HepG2 (cell line): ENCODE data around the gene CCDC88B. TPM values are rescaled to one million over a fixed set of nuclear protein-coding genes. Genes with fewer than 3 reads are reported as not detected.

ENCODE experiments used
- CBX5 ChIP-seq: sonication (generic); formaldehyde crosslinking; IDR thresholded peaks from 2 replicates; pipeline ENCODE4 v1.4.0; 2020; ENCODE audit warnings: missing genetic modification reagents, borderline replicate concordance
- DPF2 ChIP-seq: sonication (generic); formaldehyde crosslinking; IDR thresholded peaks from 2 replicates; pipeline ENCODE4 v1.4.0; 2020; ENCODE audit warnings: mild to moderate bottlenecking, low read depth, missing genetic modification reagents, borderline replicate concordance
- EHMT2 ChIP-seq: fragments of 200-600 bp; sonication (generic); IDR thresholded peaks from 2 replicates; pipeline ENCODE4 v1.7.0; 2017; ENCODE audit warnings: antibody characterized with exemption, low read depth, low read length, borderline replicate concordance
- JUN ChIP-seq: sonication (generic); formaldehyde crosslinking; IDR thresholded peaks from 2 replicates; pipeline ENCODE4 v1.4.0; 2020; ENCODE audit warnings: mild to moderate bottlenecking, missing genetic modification reagents
- SP1 ChIP-seq, 2 experiments: fragments of 450-650 bp in 1 of 2; sonication (generic) in 1 of 2; formaldehyde crosslinking in 1 of 2; IDR thresholded peaks; 2 replicates each; pipeline versions ENCODE4 v1.4.0 to v1.6.1; 2016 to 2020; ENCODE audit warnings: missing genetic modification reagents in 1 of 2
- U2AF1 ChIP-seq: fragments of 200-400 bp; formaldehyde crosslinking; optimal IDR thresholded peaks from 2 replicates; pipeline ENCODE3; 2017; ENCODE audit warnings: mild to moderate bottlenecking, low read depth, low read length
- XRCC5 ChIP-seq: fragments of 200-400 bp; formaldehyde crosslinking; optimal IDR thresholded peaks from 2 replicates; pipeline ENCODE3; 2017; ENCODE audit warnings: mild to moderate bottlenecking, low read length
- ZNF318 ChIP-seq: sonication (generic); formaldehyde crosslinking; IDR thresholded peaks from 2 replicates; pipeline ENCODE4 v1.4.0; 2020; ENCODE audit warnings: mild to moderate bottlenecking, missing genetic modification reagents
- polyA plus RNA-seq, 8 experiments: library from polyadenylated mRNA; depleted of rRNA in 3 of 8; stranded (reverse) in 7 of 8; unstranded in 1 of 8; fragments of >200 nt; fragmentation: Illumina TruSeq in 4 of 8; extraction: Trizol in 4 of 8; gene quantifications; 2 replicates each; pipeline versions ENCODE4 v1.2.1 to v1.2.3, GENCODE V29; 2011 to 2016; ENCODE audit warnings: low read depth in 4 of 8, missing spikeins in 1 of 8, mixed read lengths in 1 of 8; ENCODE audit not compliant: insufficient read depth in 1 of 8
- total RNA-seq, 5 experiments: library from RNA; depleted of rRNA; stranded (reverse); fragments of >200 nt; fragmentation: Illumina TruSeq; extraction: Trizol; gene quantifications; 2 replicates each; pipeline ENCODE4 v1.2.3, GENCODE V29; 2016; ENCODE audit warnings: low read depth in 1 of 5
- TF ChIP-seq, protein P1 (sequence below): sonication (generic); formaldehyde crosslinking; IDR thresholded peaks from 2 replicates; pipeline ENCODE4 v1.5.1; 2020; ENCODE audit warnings: missing genetic modification reagents, mild to moderate bottlenecking, borderline replicate concordance
- TF ChIP-seq, protein P2 (sequence below): sonication (generic); formaldehyde crosslinking; IDR thresholded peaks from 2 replicates; pipeline ENCODE4 v1.8.0; 2022; ENCODE audit warnings: missing genetic modification reagents, mild to moderate bottlenecking, inconsistent platforms, borderline replicate concordance

CCDC88B gene
- total and polyA plus RNA-seq, 2 of the 13 experiments (the other 11 are each of a cell fraction or from before 2014, with no cell fraction given) = 3.6 to 4.8 TPM

DNA sequence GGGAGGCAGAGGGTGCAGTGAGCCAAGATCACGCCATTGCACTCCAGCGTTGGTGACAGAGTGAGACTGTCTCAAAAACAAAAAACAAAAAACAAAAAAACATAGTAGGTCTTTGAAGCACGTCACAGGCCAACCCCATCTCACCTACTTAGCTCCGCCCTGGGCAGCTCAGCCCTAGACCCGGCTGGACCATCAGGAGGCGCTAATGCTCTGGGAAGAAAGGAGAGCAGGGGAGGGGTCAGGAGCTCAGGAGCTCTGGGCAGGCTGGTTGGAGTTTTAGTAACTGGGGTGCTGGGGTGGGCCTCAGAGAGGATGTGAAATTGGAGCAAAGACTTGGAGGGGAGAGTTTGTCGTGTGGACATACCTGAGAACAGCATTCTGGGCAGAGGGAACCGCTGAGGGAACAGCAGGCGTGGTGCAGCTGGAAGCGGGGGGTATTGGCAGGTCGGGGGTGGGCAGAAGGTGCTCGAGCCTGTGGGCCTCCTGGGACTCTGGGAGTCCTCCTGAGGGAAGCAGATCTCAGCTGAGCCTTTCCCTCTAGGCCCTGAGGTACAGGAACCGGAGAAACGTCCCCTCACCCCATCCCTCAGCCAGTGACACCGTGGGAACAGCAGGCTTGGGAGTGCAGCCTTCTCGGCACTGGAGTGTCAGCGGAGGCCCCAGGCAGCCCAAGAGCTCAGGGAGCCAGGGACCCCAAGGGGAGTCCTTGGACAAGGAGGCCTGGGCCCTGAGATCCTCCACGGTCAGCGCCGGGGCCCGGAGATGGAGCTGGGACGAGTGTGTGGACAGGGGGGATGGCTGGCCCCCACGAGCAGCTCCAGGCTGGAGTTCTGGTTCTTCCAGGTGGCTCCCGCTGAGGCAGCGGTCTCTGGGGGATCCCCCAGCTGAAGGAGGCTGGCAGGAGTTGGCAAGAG lies 16.8 kb downstream of the CCDC88B start (continued):
- TF ChIP-seq ZNF318 (CRISPR knock-in tag) = no peak
- no peak for TF ChIP-seq CBX5 (CRISPR knock-in tag)
- no peak for TF ChIP-seq EHMT2
- no peak for TF ChIP-seq U2AF1
- peak; percentile 21 for TF ChIP-seq XRCC5
- TF ChIP-seq DPF2 (CRISPR knock-in tag) = no peak
- TF ChIP-seq, protein P1, sequence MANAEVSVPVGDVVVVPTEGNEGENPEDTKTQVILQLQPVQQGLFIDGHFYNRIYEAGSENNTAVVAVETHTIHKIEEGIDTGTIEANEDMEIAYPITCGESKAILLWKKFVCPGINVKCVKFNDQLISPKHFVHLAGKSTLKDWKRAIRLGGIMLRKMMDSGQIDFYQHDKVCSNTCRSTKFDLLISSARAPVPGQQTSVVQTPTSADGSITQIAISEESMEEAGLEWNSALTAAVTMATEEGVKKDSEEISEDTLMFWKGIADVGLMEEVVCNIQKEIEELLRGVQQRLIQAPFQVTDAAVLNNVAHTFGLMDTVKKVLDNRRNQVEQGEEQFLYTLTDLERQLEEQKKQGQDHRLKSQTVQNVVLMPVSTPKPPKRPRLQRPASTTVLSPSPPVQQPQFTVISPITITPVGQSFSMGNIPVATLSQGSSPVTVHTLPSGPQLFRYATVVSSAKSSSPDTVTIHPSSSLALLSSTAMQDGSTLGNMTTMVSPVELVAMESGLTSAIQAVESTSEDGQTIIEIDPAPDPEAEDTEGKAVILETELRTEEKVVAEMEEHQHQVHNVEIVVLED (CRISPR knock-in tag) = no peak
- no peak for TF ChIP-seq JUN (CRISPR knock-in tag)
- TF ChIP-seq, protein P2, sequence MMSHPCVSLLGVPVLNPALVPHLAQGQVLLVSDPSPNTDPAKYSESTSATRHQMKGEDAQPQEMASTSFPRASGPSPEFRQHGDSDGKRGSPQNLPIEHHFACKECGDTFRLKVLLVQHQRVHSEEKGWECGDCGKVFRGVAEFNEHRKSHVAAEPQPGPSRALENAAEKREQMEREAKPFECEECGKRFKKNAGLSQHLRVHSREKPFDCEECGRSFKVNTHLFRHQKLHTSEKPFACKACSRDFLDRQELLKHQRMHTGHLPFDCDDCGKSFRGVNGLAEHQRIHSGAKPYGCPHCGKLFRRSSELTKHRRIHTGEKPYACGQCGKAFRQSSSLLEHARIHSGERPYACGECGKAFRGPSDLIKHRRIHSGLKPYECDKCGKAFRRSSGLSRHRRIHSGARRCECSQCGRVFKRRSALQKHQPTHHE (CRISPR knock-in tag) = no peak
- no peak for TF ChIP-seq SP1 (IDR thresholded peaks at IDR 0.05)
- 0 out of 2 replicates have a peak, but pooled peaks have one; percentile 23 for TF ChIP-seq SP1 (CRISPR knock-in tag; IDR thresholded peaks at IDR 0.05)
